OCI-LY3 (cell line): ENCODE measurements around the gene GZMH.

Experiments used
- H2AFZ ChIP-seq: fragments of 200-600, 300-600 bp; shearing (Covaris generic); 2 replicates; pipeline ENCODE4 v1.6.0; 2014; ENCODE audit warnings: antibody characterized with exemption, low read depth, low read length
- H3K27ac ChIP-seq: fragments of 200-600, 300-600 bp; sonication (generic); 2 replicates; pipeline ENCODE4 v1.5.1; 2014; ENCODE audit warnings: mild to moderate bottlenecking, low read length, moderate library complexity, mixed read lengths
- H3K27me3 ChIP-seq: fragments of 200-600, 300-600 bp; sonication (generic); 2 replicates; pipeline ENCODE4 v1.6.1; 2014; ENCODE audit warnings: low read depth, low read length, mixed read lengths
- H3K36me3 ChIP-seq: fragments of 200-600, 300-600 bp; sonication (generic); replicated peaks from 2 replicates; pipeline ENCODE3; 2014; ENCODE audit warnings: low read depth, low read length, mixed read lengths
- H3K4me1 ChIP-seq: fragments of 300-600, 200-600 bp; sonication (generic); 2 replicates; pipeline ENCODE4 v1.6.1; 2014; ENCODE audit warnings: low read length, mixed read lengths
- H3K4me2 ChIP-seq: fragments of 200-600, 300-600 bp; sonication (generic); 2 replicates; pipeline ENCODE4 v1.6.1; 2014; ENCODE audit warnings: low read length, mixed read lengths
- H3K4me3 ChIP-seq: fragments of 300-600, 200-600 bp; sonication (generic); 2 replicates; pipeline ENCODE4 v1.5.1; 2014; ENCODE audit warnings: antibody characterized with exemption, mild to moderate bottlenecking, low read length, moderate library complexity
- H3K79me2 ChIP-seq: fragments of 300-600, 200-600 bp; shearing (Covaris generic); 2 replicates; pipeline ENCODE4 v1.6.1; 2014; ENCODE audit warnings: mild to moderate bottlenecking, low read length, mixed read lengths
- H3K9ac ChIP-seq: fragments of 300-600, 200-600 bp; shearing (Covaris generic); 2 replicates; pipeline ENCODE4 v1.6.0; 2014; ENCODE audit warnings: mild to moderate bottlenecking, low read length, moderate library complexity
- H3K9me3 ChIP-seq: fragments of 200-600, 300-600 bp; shearing (Covaris generic); 2 replicates; pipeline ENCODE4 v1.6.1; 2014; ENCODE audit warnings: low read length, mixed read lengths; ENCODE audit not compliant: insufficient read depth
- H4K20me1 ChIP-seq: fragments of 200-600, 300-600 bp; sonication (generic); 2 replicates; pipeline ENCODE4 v1.6.1; 2016; ENCODE audit warnings: low read length, mixed read lengths; ENCODE audit not compliant: insufficient read depth
- EZH2phosphoT487 ChIP-seq: fragments of 200-600 bp; shearing (Covaris generic); IDR thresholded peaks from 2 replicates; pipeline ENCODE4 v1.6.1; 2018; ENCODE audit warnings: antibody characterized with exemption, mixed run types, low read depth
- TF ChIP-seq, protein P1 (sequence below): fragments of 200-600, 300-600 bp; sonication (generic); IDR thresholded peaks from 2 replicates; pipeline ENCODE4 v1.5.1; 2014; ENCODE audit warnings: antibody characterized with exemption, low read length, low read depth

Gene GZMH

DNA sequence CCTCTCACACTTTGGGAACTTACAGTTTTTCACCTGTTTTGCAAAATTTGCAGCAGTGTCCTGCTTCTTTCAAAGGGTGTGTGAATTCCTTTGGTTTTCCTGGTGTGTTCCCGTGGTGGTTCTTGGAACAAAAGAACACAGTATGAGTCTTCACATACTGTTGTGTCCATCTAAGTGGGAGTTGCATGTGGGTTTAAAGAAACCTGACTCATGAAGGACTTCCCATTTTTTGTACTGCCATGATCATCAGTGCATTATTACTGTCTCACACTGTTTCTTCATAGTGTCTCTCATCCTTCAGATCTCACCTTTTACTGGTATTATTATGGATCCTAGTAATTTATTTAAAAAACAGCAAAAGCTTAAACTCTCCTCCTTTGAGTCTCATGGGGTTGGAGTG, 3.8 kb upstream of the GZMH start:
- TF ChIP-seq EZH2phosphoT487, result no peak
- TF ChIP-seq, protein P1, sequence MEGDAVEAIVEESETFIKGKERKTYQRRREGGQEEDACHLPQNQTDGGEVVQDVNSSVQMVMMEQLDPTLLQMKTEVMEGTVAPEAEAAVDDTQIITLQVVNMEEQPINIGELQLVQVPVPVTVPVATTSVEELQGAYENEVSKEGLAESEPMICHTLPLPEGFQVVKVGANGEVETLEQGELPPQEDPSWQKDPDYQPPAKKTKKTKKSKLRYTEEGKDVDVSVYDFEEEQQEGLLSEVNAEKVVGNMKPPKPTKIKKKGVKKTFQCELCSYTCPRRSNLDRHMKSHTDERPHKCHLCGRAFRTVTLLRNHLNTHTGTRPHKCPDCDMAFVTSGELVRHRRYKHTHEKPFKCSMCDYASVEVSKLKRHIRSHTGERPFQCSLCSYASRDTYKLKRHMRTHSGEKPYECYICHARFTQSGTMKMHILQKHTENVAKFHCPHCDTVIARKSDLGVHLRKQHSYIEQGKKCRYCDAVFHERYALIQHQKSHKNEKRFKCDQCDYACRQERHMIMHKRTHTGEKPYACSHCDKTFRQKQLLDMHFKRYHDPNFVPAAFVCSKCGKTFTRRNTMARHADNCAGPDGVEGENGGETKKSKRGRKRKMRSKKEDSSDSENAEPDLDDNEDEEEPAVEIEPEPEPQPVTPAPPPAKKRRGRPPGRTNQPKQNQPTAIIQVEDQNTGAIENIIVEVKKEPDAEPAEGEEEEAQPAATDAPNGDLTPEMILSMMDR, result no peak

DNA sequence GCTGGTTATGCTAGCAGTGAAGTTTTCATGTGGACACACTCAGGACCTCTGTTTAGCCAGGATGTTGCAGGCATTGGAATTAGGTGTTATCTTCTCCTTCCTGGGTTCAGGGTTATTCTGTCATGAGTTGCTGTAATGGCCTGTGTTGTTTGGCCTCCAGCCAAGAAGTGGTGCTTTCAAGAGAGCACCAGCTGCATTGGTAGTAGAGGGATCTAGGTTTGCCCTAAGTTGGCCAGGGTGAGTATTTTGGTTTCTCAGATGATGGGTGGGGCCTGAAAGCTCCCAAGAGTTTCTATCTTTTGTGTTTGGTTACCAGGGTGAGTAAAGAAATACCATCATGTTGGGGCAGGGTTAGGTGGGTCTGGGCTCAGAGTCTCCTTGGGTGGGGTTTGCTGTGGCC, 2.7 kb upstream of the GZMH start:
- Histone ChIP-seq H3K79me2 (no peaks in the 10 kb centered on the region), H3K4me1 (peaks cover 5% of the 10 kb centered on the region; the same call in 1 of the 2 replicates), H3K4me3 (no peak overlapping the region), H3K9ac (no peak overlapping the region), H3K27me3 (no peaks in the 10 kb centered on the region), H3K36me3 (no peaks in the 10 kb centered on the region), H2AFZ (no peak overlapping the region), H3K4me2 (no peak overlapping the region), H3K9me3 (no peaks in the 10 kb centered on the region), H3K27ac (no peak overlapping the region), H4K20me1 (no peaks in the 10 kb centered on the region)
- TF ChIP-seq EZH2phosphoT487, result no peak
- TF ChIP-seq, protein P1, result no peak

More for the DNA sequence above, 3.8 kb upstream of the GZMH start:
- Histone ChIP-seq H3K27me3 (no peaks in the 10 kb centered on the region), H3K27ac (no peak overlapping the region), H3K4me2 (no peak overlapping the region), H3K4me1 (no peaks in the 10 kb centered on the region), H3K79me2 (no peaks in the 10 kb centered on the region), H2AFZ (no peak overlapping the region), H4K20me1 (no peaks in the 10 kb centered on the region), H3K36me3 (no peaks in the 10 kb centered on the region), H3K9ac (no peak overlapping the region), H3K9me3 (no peaks in the 10 kb centered on the region), H3K4me3 (no peak overlapping the region)

DNA sequence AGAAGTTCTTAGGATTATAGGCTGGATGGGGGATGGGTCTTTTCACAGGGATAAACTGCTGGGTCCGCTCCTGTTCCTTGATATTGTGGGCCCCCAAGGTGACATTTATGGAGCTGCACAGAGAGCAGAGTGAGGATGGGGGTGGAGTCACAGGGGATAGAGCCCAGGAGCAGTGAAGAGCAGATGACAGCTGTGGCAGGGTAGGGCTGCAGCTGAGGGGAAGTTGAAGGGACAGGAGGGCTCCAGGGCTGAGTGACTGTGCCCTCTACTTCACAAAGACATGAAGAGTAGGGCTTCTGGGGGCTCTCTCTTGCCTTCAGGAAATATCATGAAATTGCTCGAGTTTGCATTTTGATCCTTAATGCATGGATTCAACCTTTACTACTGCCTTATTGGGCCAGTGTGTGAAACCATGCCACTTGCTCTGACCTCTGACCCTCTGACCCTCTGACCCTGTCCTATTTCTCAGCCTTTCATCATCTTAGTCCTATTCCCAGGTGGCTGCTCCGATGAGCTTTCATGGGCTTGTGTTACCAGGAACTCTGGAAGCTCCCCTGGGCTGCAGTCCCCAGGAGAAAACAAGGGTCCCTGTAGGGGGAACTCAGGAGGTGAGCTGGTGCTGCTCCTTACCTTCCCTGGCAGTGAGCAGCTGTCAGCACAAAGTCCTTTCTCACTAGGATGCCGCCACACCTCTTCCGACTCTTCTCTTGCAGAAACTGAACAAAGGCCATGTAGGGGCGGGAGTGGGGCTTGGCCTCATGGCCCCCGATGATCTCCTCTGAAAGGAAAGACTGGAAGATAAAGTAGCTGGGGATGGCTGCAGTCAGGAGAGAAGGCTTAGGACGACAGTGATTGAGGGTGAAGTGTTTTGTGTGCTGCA, 1.6 kb downstream of the GZMH start:
- no peak overlapping the region for H3K27ac ChIP-seq
- no peaks in the 10 kb centered on the region for H3K9me3 ChIP-seq
- H4K20me1 ChIP-seq, result no peaks in the 10 kb centered on the region
- H3K79me2 ChIP-seq, result no peaks in the 10 kb centered on the region
- H3K4me3 ChIP-seq, result no peak overlapping the region
- H3K4me2 ChIP-seq, result no peak overlapping the region
- H3K36me3 ChIP-seq, result no peaks in the 10 kb centered on the region
- H3K9ac ChIP-seq, result no peak overlapping the region
- H2AFZ ChIP-seq, result no peak overlapping the region
- H3K4me1 ChIP-seq, result peaks cover 9% of the 10 kb centered on the region; the same call in 1 of the 2 replicates
- no peak for TF ChIP-seq EZH2phosphoT487
- TF ChIP-seq, protein P1, result no peak
- 0 out of 2 replicates have a peak, but pooled peaks cover 3% of the 10 kb centered on the region for H3K27me3 ChIP-seq

DNA sequence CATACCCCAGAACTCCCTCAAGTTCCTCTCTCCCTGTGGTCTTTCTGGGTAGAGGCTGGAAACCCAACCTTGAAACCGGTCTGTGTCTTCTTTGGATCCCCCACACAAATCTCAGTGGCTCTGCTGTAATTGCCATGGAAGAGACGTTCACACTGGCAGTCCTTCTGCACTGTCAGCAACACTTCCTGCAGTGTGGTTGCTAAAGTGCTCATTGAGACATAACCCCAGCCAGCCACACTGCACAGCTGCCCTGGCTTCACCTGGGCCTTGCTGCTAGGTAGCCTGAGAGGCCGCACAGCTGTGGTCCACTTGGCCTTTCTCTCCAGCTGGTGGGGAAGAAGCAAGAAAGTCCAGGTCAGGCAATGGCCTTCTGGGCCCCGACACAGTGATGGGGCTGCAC, 2.4 kb downstream of the GZMH start:
- Histone ChIP-seq H2AFZ (no peak overlapping the region), H3K36me3 (no peaks in the 10 kb centered on the region), H4K20me1 (no peaks in the 10 kb centered on the region), H3K4me1 (peaks cover 9% of the 10 kb centered on the region; the same call in 1 of the 2 replicates), H3K9me3 (no peaks in the 10 kb centered on the region), H3K9ac (no peak overlapping the region), H3K27me3 (0 out of 2 replicates have a peak, but pooled peaks cover 3% of the 10 kb centered on the region), H3K4me3 (no peak overlapping the region), H3K27ac (no peak overlapping the region), H3K79me2 (no peaks in the 10 kb centered on the region), H3K4me2 (no peak overlapping the region)
- TF ChIP-seq, protein P1, result no peak
- no peak for TF ChIP-seq EZH2phosphoT487
